Measurements from ENCODE around the gene ARHGAP26.

The ARHGAP26 gene

GRCh38 chr5:142748568-142749249 is 21.5 kb upstream of the ARHGAP26 start:
- peak in 1 of 2 donors; percentile 31 for DNase-seq (ENCODE audit: extremely low read depth in 1 of 2, low read depth in 1 of 2)

GRCh38 chr5:142749321-142749720 is 20.9 kb upstream of the ARHGAP26 start:
- no peak for DNase-seq (ENCODE audit: extremely low read depth in 1 of 2, low read depth in 1 of 2)

- DNase-seq (ENCODE audit: extremely low read depth in 1 of 2, low read depth in 1 of 2), result no peak
Measured at GRCh38 chr5:142753116-142753631, 17.0 kb upstream of the ARHGAP26 start.

GRCh38 chr5:142754031-142754430 is 16.1 kb upstream of the ARHGAP26 start:
- DNase-seq (ENCODE audit: extremely low read depth in 1 of 2, low read depth in 1 of 2), result no peak

- DNase-seq (ENCODE audit: extremely low read depth in 1 of 2, low read depth in 1 of 2), result no peak
Measured at GRCh38 chr5:142756576-142756975, 13.6 kb upstream of the ARHGAP26 start.

GRCh38 chr5:142757564-142757963 is 12.6 kb upstream of the ARHGAP26 start:
- DNase-seq (ENCODE audit: extremely low read depth in 1 of 2, low read depth in 1 of 2), result no peak

GRCh38 chr5:142758062-142758795 is 11.9 kb upstream of the ARHGAP26 start:
- no peak for DNase-seq (ENCODE audit: extremely low read depth in 1 of 2, low read depth in 1 of 2)

- no peak for DNase-seq (ENCODE audit: extremely low read depth in 1 of 2, low read depth in 1 of 2)
Measured at GRCh38 chr5:142758796-142759145, 11.4 kb upstream of the ARHGAP26 start.

- no peak for DNase-seq (ENCODE audit: extremely low read depth in 1 of 2, low read depth in 1 of 2)
Measured at GRCh38 chr5:142763701-142764100, 6.5 kb upstream of the ARHGAP26 start.

- DNase-seq (ENCODE audit: extremely low read depth in 1 of 2, low read depth in 1 of 2), result no peak
Measured at GRCh38 chr5:142767178-142767577, 3.0 kb upstream of the ARHGAP26 start.

- no peak for DNase-seq (ENCODE audit: extremely low read depth in 1 of 2, low read depth in 1 of 2)
Measured at GRCh38 chr5:142767911-142768310, 2.3 kb upstream of the ARHGAP26 start.

GRCh38 chr5:142769251-142769792 is 855 bp upstream of the ARHGAP26 start:
- peak in 1 of 2 donors; percentile 70 for DNase-seq (ENCODE audit: extremely low read depth in 1 of 2, low read depth in 1 of 2)

GRCh38 chr5:142770650-142771609 is 753 bp downstream of the ARHGAP26 start:
- peak; percentile 27 to 40 for DNase-seq (ENCODE audit: extremely low read depth in 1 of 2, low read depth in 1 of 2)

- DNase-seq (ENCODE audit: extremely low read depth in 1 of 2, low read depth in 1 of 2), result no peak
Measured at GRCh38 chr5:142771666-142772065, 1.5 kb downstream of the ARHGAP26 start.

- no peak for DNase-seq (ENCODE audit: extremely low read depth in 1 of 2, low read depth in 1 of 2)
Measured at GRCh38 chr5:142772446-142773293, 2.5 kb downstream of the ARHGAP26 start.

- DNase-seq (ENCODE audit: extremely low read depth in 1 of 2, low read depth in 1 of 2), result no peak
Measured at GRCh38 chr5:142777099-142777498, 6.9 kb downstream of the ARHGAP26 start.

- DNase-seq (ENCODE audit: extremely low read depth in 1 of 2, low read depth in 1 of 2), result no peak
Measured at GRCh38 chr5:142777850-142778249, 7.7 kb downstream of the ARHGAP26 start.

GRCh38 chr5:142779163-142779840 is 9.1 kb downstream of the ARHGAP26 start:
- DNase-seq (ENCODE audit: extremely low read depth in 1 of 2, low read depth in 1 of 2), result no peak

GRCh38 chr5:142780871-142781270 is 10.7 kb downstream of the ARHGAP26 start:
- DNase-seq (ENCODE audit: extremely low read depth in 1 of 2, low read depth in 1 of 2), result no peak
